ENCODE results near the gene NDUFB10.

NDUFB10 gene

DNA sequence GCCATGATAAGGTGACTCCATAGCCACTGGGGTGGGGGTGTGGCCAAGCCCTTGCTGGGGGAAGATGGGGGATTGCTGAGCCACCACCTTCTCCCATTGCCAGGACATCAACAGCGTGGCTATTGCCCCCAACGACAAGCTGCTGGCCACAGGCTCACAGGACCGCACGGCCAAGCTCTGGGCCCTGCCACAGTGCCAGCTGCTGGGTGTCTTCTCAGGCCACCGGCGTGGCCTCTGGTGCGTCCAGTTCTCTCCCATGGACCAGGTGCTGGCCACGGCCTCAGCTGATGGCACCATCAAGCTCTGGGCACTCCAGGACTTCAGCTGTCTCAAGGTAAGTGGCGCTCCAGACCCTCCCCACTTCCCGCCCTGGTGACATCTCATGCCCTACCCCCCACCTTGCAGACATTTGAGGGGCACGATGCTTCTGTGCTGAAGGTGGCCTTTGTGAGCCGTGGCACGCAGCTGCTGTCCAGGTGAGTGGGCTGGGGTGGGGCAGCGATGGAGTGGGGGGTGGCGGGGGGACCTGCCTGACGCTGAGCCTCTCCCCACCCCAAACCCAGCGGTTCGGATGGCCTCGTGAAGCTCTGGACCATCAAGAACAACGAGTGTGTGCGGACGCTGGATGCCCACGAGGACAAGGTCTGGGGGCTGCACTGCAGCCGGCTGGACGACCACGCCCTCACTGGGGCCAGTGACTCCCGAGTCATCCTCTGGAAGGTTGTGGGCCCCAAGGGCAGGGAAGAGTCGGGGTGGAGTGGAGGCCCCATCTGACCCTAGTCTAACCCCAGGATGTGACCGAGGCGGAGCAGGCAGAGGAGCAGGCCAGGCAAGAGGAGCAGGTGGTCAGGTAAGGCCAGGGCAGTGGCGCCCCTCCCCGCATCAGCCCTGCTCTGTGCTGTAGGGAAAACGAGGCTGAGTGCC, 17.9 kb downstream of the NDUFB10 start:
- no peak for TF ChIP-seq TAF1 (IDR thresholded peaks at IDR 0.05; ENCODE audit: borderline replicate concordance, insufficient read depth, low read length)
- TF ChIP-seq, protein P1, sequence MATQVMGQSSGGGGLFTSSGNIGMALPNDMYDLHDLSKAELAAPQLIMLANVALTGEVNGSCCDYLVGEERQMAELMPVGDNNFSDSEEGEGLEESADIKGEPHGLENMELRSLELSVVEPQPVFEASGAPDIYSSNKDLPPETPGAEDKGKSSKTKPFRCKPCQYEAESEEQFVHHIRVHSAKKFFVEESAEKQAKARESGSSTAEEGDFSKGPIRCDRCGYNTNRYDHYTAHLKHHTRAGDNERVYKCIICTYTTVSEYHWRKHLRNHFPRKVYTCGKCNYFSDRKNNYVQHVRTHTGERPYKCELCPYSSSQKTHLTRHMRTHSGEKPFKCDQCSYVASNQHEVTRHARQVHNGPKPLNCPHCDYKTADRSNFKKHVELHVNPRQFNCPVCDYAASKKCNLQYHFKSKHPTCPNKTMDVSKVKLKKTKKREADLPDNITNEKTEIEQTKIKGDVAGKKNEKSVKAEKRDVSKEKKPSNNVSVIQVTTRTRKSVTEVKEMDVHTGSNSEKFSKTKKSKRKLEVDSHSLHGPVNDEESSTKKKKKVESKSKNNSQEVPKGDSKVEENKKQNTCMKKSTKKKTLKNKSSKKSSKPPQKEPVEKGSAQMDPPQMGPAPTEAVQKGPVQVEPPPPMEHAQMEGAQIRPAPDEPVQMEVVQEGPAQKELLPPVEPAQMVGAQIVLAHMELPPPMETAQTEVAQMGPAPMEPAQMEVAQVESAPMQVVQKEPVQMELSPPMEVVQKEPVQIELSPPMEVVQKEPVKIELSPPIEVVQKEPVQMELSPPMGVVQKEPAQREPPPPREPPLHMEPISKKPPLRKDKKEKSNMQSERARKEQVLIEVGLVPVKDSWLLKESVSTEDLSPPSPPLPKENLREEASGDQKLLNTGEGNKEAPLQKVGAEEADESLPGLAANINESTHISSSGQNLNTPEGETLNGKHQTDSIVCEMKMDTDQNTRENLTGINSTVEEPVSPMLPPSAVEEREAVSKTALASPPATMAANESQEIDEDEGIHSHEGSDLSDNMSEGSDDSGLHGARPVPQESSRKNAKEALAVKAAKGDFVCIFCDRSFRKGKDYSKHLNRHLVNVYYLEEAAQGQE (IDR thresholded peaks at IDR 0.05; ENCODE audit: insufficient read depth in 1 of 2, low read depth in 2 of 2, low read length in 2 of 2) = no peak
- no peak for TF ChIP-seq SIN3A (IDR thresholded peaks at IDR 0.05; ENCODE audit: borderline replicate concordance, insufficient read depth, low read length)

DNA sequence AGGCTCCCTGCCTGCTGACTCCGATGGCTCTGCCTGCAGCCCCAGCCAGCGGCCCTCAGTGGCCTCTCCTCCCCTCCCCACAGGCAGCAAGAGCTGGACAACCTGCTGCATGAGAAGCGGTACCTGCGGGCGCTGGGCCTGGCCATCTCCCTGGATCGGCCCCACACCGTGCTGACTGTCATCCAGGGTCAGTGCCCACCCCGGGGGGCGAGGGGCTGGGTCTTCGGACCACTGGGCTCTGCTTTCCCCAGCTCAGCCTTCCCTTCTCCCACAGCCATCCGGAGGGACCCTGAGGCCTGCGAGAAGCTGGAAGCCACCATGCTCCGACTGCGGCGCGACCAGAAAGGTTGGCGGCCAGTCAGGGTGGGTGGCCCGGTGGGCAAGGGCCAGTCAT, 18.5 kb downstream of the NDUFB10 start:
- no peak for TF ChIP-seq POLR2AphosphoS5 (IDR thresholded peaks at IDR 0.05; ENCODE audit: low read depth, low read length)
- TF ChIP-seq, protein P1 (IDR thresholded peaks at IDR 0.05; ENCODE audit: insufficient read depth in 1 of 2, low read depth in 2 of 2, low read length in 2 of 2) = no peak
- no peak for TF ChIP-seq TAF1 (IDR thresholded peaks at IDR 0.05; ENCODE audit: borderline replicate concordance, insufficient read depth, low read length)
- no peak for TF ChIP-seq FOXP2 (optimal IDR thresholded peaks at IDR 0.05; ENCODE audit: borderline replicate concordance, extremely low read depth, extremely low read length, insufficient read depth)
- no peak for TF ChIP-seq SIN3A (IDR thresholded peaks at IDR 0.05; ENCODE audit: borderline replicate concordance, insufficient read depth, low read length)

DNA sequence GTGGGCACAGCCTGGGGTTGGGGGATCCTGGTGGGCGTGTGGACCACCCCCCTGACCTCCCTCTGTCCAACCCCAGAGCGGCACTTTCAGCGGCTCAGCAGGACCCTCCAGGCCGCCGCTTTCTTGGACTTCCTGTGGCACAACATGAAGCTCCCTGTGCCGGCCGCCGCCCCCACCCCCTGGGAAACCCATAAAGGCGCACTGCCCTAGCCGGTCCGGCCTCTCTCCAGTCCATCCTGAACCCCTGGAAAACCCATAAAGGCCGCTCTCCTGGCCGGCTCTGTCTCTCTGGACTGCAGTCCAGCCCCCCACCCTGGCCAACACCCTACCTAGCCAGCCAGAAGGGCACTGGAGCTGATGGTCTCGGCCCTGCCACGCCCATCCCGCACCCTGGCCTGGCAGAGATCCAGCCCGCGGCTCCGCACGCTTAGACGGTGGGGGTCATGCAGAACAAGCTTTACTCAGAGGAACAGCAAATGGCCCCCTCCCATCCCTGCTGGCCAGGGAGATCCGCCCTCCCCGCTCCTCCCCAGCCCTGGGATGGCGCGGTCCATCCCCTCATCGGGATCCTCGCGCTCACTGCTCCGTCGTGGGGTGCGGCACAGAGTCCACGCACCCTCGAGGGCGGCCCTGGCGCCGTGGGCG, 19.3 kb downstream of the NDUFB10 start:
- TF ChIP-seq TAF1 (IDR thresholded peaks at IDR 0.05; ENCODE audit: borderline replicate concordance, insufficient read depth, low read length) (no peak), SIN3A (IDR thresholded peaks at IDR 0.05; ENCODE audit: borderline replicate concordance, insufficient read depth, low read length) (no peak), FOXP2 (optimal IDR thresholded peaks at IDR 0.05; ENCODE audit: borderline replicate concordance, extremely low read depth, extremely low read length, insufficient read depth) (no peak), POLR2AphosphoS5 (IDR thresholded peaks at IDR 0.05; ENCODE audit: low read depth, low read length) (no peak)
- TF ChIP-seq, protein P1 (IDR thresholded peaks at IDR 0.05; ENCODE audit: insufficient read depth in 1 of 2, low read depth in 2 of 2, low read length in 2 of 2) = no peak

DNA sequence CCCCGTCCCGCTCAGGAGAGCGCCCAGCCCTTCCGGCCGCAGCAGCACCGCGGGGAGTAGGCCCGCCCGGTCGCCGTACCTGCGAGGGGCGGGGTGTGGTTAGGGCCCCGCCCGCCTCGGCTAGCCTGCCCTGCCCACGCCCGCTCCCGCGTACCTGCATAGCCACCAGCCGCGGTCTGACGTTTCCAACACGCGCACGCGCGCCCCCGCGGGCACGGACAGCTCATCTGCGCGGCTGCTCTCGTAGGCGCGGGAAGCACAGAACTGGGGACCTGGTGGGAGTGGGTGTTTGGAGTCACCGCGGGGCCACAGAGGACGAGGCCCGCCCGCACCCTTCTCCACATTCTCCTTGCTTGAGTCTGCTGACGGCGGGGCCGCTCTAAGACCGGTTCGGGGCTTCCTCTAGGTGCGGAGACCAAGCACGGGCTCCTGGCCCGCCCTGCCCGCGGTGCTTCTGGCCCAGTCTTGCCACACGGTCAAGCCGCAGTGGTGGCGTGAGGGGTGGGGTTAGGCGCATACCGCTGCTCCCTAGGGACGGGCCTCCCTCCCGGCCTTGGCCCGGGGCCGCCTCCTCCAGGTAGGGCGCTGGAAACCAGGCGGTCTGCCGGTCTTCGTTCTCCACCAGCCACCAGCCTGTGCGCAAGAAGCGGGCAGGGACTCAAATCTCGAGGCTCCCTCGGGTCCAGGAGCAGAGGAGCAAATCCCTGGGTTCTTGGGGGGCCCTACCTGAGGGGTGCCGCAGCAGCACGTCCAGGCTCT, 20.1 kb downstream of the NDUFB10 start:
- TF ChIP-seq SIN3A (IDR thresholded peaks at IDR 0.05; ENCODE audit: borderline replicate concordance, insufficient read depth, low read length) (no peak), POLR2AphosphoS5 (IDR thresholded peaks at IDR 0.05; ENCODE audit: low read depth, low read length) (no peak), FOXP2 (optimal IDR thresholded peaks at IDR 0.05; ENCODE audit: borderline replicate concordance, extremely low read depth, extremely low read length, insufficient read depth) (no peak), TAF1 (IDR thresholded peaks at IDR 0.05; ENCODE audit: borderline replicate concordance, insufficient read depth, low read length) (no peak)
- TF ChIP-seq, protein P1 (IDR thresholded peaks at IDR 0.05; ENCODE audit: insufficient read depth in 1 of 2, low read depth in 2 of 2, low read length in 2 of 2) = no peak

Measured in PFSK-1 (cell line).